Cardiac septum (tissue), 1 donor: ENCODE results near the gene OR9A2. TPM values are rescaled to one million over a fixed set of nuclear protein-coding genes. Genes with fewer than 3 reads are reported as not detected.
A peak's percentile ranks its signal among the peaks of the same experiment; 100 is the strongest.

Experiments used
- DNase-seq: peaks from one replicate; pipeline ENCODE4 v3.0.0-alpha.2; 2020; ENCODE audit warnings: low spot score
- intact Hi-C: fragments of 100-400 bp; cut with DNase I; formaldehyde crosslinking; loops from one replicate; pipeline ENCODE4 v1.14.0; 2022
- total RNA-seq: library from RNA; stranded (reverse); fragmentation: NEBNext Ultra II Directional; extraction: Animal tissue kit (Norgen Biotek cat#: 25700); gene quantifications from one replicate; pipeline ENCODE4 v1.2.1, GENCODE V29; 2021
- donor health status: DM: no; HTN: no; CAD: no.

OR9A2 gene
- total RNA-seq, 1 donor from 2014 or later: not detected

GRCh38 chr7:143025371-143025770, 1.6 kb downstream of the OR9A2 start:
- intact Hi-C loops: no loop called here
- no peak for DNase-seq

DNA sequence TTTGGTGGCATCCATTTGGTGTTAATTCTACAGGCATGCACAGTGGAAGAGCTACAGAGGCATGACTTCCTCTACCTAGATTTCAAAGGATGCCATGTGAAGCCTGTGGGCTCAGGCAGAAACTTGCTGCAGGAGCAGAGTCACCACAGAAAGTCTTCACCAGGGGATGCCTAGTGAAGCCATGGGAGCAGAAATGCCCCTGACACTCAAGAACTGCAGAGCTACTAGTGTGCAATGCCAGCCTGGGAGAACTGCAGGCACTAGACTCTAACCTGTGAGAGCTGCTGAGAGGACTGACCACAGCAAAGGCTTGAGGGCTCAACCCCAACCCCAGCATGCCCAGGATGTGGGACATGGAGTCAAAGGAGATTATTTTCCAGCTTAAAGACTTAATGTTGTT, 3.9 kb downstream of the OR9A2 start:
- intact Hi-C loops: no loop called here
- no peak for DNase-seq

- intact Hi-C loops: no loop called here
- DNase-seq: no peak
Measured at GRCh38 chr7:143018931-143019330, 8.0 kb downstream of the OR9A2 start.

GRCh38 chr7:143016996-143017395, 9.9 kb downstream of the OR9A2 start:
- intact Hi-C loops: no loop called here

DNA sequence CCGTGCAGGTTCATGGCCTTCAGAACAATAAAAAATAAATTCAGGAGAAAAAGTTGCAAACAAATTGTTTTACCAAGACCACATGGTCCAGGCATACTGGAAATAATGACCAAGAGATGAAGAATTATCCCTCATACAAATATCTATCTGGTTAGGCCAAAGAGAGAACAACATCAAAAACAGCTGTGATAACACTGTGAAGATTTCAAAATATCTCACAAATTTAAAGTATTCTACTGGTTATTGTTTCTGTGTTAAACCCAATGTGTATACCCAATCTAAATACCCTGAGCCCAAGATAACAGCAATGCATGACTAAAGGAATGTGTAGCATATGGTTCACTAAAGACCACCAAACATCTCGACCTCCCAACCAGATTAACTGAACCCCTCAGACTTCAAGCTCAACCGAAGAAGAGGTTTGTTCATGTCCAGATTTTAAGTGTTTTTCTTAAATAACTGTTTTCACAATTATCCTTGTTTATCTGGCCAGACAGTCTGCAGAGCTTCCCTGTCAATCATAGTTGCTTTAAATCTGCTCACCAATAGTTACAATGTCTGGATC, 10.9 kb downstream of the OR9A2 start:
- intact Hi-C loops: no loop called here
- DNase-seq: no peak

More at GRCh38 chr7:143016996-143017395, 9.9 kb downstream of the OR9A2 start:
- DNase-seq: no peak

- DNase-seq: no peak
- intact Hi-C loops: no loop called here
Measured at GRCh38 chr7:143015084-143015483, 11.8 kb downstream of the OR9A2 start.

DNA sequence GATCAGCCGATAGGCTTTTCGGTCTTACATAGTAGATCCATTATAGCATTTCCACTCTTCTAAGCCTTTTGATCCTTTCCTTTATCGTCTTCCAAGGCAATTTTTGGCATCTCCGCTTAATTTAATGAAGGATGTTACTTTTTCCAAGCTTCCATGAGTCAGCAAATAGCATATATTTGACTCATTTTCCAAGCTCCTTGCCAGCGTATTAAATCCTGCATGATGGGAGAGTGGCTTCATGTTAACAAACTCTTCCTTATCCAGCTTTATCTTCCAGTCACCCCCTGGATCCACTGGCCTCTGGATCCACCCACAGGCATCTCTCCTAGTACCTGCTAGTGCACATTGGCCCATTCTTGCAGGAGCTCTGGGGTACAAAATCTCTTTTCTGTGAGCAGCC, 13.0 kb downstream of the OR9A2 start:
- intact Hi-C loops: no loop called here
- DNase-seq: no peak

- DNase-seq: no peak
- intact Hi-C loops: no loop called here
Measured at GRCh38 chr7:143013473-143013872, 13.5 kb downstream of the OR9A2 start.

DNA sequence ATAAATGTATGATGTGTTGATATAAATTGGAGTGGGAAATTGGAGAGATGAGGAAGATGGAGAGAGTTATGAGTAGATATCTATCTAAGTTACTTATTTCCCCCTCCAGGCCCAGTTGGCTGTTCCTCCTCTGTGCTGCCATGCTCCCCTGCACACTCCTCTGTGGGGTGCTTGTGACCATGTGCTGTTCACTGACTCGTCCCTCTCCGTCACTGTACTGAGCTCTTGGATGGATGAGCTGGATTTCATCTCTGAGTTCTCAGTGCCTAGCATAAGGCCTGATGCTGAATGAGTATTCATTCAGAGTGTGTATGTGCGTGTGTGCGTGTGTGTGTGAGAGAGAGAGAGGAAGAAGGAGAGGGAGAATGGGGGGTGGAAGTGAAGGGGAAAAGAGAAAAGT, 14.5 kb downstream of the OR9A2 start:
- intact Hi-C loops: no loop called here

DNA sequence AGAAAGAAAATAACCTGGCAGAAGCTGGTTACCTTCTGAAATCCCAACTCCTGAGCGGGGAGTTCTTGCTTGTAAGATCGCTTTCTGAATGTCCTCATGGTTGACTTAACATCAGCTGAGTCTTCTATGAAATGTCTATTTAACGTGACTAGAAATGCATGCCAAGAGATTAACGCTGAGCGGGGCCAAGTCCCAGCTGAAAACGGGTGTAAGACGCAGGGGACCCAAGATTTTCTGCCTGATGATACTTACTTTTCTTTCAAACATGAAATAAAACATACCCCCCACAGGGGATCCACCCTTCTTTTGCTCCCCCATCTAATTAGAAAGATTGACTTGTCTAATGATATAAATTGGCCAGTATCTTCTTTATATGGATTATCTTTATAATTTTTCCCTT, 14.9 kb downstream of the OR9A2 start:
- intact Hi-C loops: no loop called here

More for the DNA sequence above, 14.5 kb downstream of the OR9A2 start:
- DNase-seq: no peak

DNA sequence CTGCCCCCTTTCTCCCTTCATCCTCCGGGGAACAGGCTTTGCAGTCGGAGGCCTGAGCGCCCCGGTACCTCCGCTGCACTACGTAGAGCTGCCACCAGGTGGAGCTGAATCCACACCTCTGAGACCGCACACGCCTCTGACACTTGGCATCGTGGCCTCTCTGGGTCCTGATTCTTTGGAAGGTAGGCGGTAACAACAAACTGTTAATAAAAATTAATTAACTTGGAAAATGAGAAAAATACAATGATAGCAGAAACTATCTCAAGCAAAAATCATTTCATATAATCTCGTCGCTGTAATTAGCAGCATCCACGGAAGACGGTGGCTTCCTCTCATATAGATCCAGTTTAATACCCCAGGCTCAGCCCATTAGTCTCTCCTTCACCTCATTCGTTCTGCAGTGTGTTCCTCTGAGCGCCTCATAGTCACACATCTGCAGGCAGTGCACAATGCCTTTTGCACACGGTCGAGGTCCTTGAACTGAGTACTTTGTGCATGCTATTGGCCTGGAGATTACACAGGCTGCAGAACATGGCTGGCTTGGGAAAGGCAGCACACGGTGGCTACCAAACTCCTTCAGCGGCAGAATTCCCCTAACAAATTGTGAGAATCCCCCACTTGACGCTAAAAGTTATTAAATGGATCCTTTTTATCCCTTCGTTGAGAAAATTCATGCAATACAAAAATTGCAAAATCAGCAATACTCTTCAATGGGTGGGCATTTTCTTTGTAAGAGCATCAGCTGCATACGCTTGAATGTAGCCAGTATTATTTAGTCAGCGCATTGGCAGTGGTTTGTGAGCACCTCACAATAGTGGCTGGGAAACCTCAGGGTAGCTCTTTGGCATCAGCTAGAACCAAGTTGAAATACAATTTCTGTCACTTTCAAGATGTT, 18.7 kb downstream of the OR9A2 start:
- DNase-seq: peak; percentile 88
- intact Hi-C loops: loop anchor here (1.0 kb wide), 1 partner anchor 207 kb away; no protein-coding TSS in a partner anchor

More for the DNA sequence above, 14.9 kb downstream of the OR9A2 start:
- DNase-seq: no peak

GRCh38 chr7:143005632-143006260, 21.2 kb downstream of the OR9A2 start:
- DNase-seq: no peak
- intact Hi-C loops: no loop called here

- intact Hi-C loops: loop anchor here (1.0 kb wide), 1 partner anchor 149 kb away; no protein-coding TSS in a partner anchor
- DNase-seq: no peak
Measured at GRCh38 chr7:143003393-143004051, 23.4 kb downstream of the OR9A2 start.

DNA sequence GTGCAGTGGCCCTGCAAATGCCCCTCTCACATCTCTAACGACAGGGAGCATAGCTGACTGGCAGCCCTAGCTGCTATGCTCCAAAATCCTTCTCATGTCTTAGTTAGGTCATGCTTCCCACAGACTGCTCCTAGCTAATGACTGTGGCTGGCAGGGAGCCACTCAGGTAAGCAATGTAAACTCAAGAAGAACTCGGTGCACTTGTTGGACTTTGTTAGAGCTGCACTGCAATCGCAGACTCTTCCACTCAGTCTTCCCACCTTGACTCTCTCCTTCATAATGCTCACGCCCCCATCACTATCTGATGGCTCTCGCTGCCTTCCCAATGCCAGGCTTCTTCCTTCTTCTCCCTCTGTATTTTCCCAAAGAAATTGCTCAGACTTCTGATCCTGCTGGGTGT, 24.0 kb downstream of the OR9A2 start:
- intact Hi-C loops: loop anchor here (1.0 kb wide), 1 partner anchor 149 kb away; no protein-coding TSS in a partner anchor
- DNase-seq: no peak

DNA sequence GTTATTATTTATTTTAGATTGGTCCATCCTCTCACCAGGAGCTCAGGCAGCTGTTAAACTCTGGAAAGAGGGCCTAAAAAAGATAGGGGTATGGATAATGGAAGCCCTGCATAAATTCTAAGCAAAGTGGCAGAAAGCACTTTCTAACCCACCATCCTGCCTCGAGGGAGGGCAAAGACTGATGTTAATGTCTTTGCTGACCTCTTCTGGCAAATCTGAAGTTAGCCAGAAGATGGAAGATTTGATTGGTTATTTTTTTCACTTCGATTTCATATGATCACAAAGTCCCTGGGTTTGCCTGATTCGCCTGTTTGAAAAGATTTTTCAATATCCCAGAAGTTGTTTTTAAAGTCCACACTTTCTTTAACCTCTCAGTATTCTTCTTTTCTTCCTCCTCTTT, 24.8 kb downstream of the OR9A2 start:
- DNase-seq: no peak
- intact Hi-C loops: no loop called here

DNA sequence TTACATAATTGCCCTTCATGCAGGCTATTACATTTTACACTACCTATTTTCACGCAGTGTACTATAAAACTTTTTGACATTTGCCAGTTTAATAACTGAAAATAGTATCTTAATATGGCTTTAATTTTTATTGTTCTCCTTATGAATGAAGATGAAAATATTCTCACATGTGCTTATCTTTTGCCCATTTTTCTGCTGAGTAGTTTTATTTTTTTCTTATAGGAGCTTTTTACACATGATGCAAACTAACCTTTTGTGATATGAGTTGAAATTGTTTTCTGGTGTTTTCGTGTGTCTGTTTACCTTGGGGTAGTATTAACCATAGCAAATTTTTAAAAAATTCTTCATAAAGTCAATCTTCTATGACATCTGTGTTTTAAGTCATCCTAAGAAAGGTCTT, 26.3 kb downstream of the OR9A2 start:
- no peak for DNase-seq
- intact Hi-C loops: no loop called here

DNA sequence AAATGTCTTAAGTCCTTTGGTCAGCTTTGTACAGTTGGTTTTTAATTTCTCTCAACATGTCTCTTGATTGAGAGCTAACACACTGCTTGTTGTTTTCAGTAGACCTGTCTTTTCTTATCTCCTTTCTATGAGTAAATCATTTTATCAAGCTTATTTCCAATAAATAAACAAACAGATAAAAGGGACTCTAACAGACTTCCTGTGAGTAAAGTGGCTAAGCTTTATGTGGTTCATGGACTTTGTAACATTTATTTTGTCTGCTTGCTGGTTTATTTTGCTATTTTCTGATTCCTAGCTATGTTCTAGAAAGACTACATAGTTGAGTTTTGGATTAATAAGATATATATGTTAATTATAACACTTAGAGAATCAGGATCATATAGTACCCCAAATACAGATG, 27.1 kb downstream of the OR9A2 start:
- intact Hi-C loops: no loop called here
- DNase-seq: no peak

GRCh38 chr7:142998966-142999365, 28.0 kb downstream of the OR9A2 start:
- intact Hi-C loops: no loop called here
- DNase-seq: no peak

DNA sequence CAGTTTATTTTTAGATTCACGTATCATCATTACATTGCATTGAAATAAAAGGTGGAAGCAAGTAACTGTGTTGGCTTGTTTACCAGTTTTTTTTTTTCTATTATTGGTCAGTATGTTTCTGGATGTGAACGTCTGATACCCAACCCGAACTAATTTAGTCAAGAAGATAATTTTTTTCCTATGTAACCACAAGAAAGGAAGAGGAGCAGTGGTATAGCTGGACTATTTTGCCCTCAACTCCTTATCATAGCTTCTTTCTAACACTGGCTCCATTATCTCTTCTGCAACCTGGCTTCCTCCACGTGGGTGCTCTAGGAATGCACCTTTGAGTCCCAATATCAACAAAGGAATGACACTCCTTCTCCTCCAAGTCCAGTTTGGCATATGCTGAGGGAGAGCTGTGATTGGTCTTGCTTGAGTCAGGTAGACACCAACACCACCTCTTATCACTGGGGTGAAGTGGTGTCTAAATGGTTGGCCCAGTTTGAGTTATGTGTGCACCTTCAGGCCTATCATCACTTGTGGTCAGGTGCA, 29.4 kb downstream of the OR9A2 start:
- no peak for DNase-seq
- intact Hi-C loops: no loop called here

DNA sequence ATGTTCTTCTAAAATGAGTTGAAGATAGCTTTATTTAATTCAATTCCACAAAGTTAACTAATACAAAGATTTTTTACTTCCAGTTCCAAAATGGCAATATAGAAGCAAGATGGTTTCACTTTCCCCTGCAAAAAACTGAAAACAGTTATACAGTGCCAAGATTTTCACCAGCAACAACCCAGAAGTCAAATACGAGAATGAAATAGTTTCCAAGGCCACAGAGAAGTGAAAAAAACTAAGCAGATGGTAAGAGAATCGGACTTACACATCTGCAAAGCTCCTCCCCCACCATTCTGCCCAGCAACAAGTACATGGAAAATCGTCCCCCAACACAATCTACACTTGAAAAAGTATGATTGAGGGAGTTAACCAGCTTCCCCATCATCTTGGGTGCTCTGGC, 34.5 kb downstream of the OR9A2 start:
- intact Hi-C loops: no loop called here
- DNase-seq: no peak
